Measurements from ENCODE around the gene LRRK2. TPM values are rescaled to one million over a fixed set of nuclear protein-coding genes. Genes with fewer than 3 reads are reported as not detected.

The LRRK2 gene
- total RNA-seq, 4 donors from 2014 or later, result 29.6 to 38.5 (median 32.3) TPM

- Histone ChIP-seq H3K9me3 (no peaks in the 10 kb centered on the region), H3K27me3 (no peaks in the 10 kb centered on the region), H3K27ac (no peak overlapping the region), H3K4me3 (no peak overlapping the region), H3K36me3 (no peaks in the 10 kb centered on the region), H3K4me1 (no peaks in the 10 kb centered on the region)
- TF ChIP-seq POLR2A (IDR thresholded peaks at IDR 0.05), result no peak
- TF ChIP-seq CTCF (IDR thresholded peaks at IDR 0.05), result no peak
- TF ChIP-seq EP300 (IDR thresholded peaks at IDR 0.05), result no peak
- no peak for DNase-seq (ENCODE audit: low spot score in 2 of 2)
- 48 to 53% methylated on average over 2 of the region's 2 CpGs for WGBS, 2 donors
These were observed 166.2 kb downstream of the LRRK2 start for GRCh38 chr12:40390980-40391379.

- no peaks in the 10 kb centered on the region for H3K4me1 ChIP-seq
- no peak overlapping the region for H3K27ac ChIP-seq
- H3K36me3 ChIP-seq, result no peaks in the 10 kb centered on the region
- H3K27me3 ChIP-seq, result no peaks in the 10 kb centered on the region
- H3K9me3 ChIP-seq, result no peaks in the 10 kb centered on the region
- no peak for TF ChIP-seq POLR2A (IDR thresholded peaks at IDR 0.05)
- no peak for TF ChIP-seq EP300 (IDR thresholded peaks at IDR 0.05)
- TF ChIP-seq CTCF (IDR thresholded peaks at IDR 0.05), result no peak
- H3K4me3 ChIP-seq, result no peak overlapping the region
- DNase-seq (ENCODE audit: low spot score in 2 of 2), result no peak
These were observed 168.2 kb downstream of the LRRK2 start for GRCh38 chr12:40393026-40393425.

GRCh38 chr12:40399656-40400055 lies 174.9 kb downstream of the LRRK2 start:
- Histone ChIP-seq H3K9me3 (no peaks in the 10 kb centered on the region), H3K4me1 (no peaks in the 10 kb centered on the region), H3K4me3 (no peak overlapping the region), H3K27me3 (no peaks in the 10 kb centered on the region), H3K27ac (no peak overlapping the region), H3K36me3 (no peaks in the 10 kb centered on the region)
- no peak for DNase-seq (ENCODE audit: low spot score in 2 of 2)
- 86 to 91% methylated on average over 3 of the region's 3 CpGs for WGBS, 2 donors
- no peak for TF ChIP-seq POLR2A (IDR thresholded peaks at IDR 0.05)
- no peak for TF ChIP-seq EP300 (IDR thresholded peaks at IDR 0.05)
- TF ChIP-seq CTCF (IDR thresholded peaks at IDR 0.05), result no peak

- no peak for DNase-seq (ENCODE audit: low spot score in 2 of 2)
- whole genome bisulfite sequencing, 2 donors, result 87 to 89% methylated on average over 8 of the region's 8 CpGs
- Histone ChIP-seq H3K4me3 (no peak overlapping the region), H3K36me3 (no peaks in the 10 kb centered on the region), H3K4me1 (no peaks in the 10 kb centered on the region), H3K27ac (no peak overlapping the region), H3K27me3 (no peaks in the 10 kb centered on the region), H3K9me3 (no peaks in the 10 kb centered on the region)
- no peak for TF ChIP-seq EP300 (IDR thresholded peaks at IDR 0.05)
- TF ChIP-seq POLR2A (IDR thresholded peaks at IDR 0.05), result no peak
- TF ChIP-seq CTCF (IDR thresholded peaks at IDR 0.05), result no peak
These were observed 180.6 kb downstream of the LRRK2 start for GRCh38 chr12:40405419-40405818.

Other genes with a start within 250 kb of the LRRK2 start
- 10 to 100 TPM; 20.5 to 35.1 (median 21.9) TPM for gene SLC2A13, start 118.9 kb upstream of the LRRK2 start, total RNA-seq